Parathyroid adenoma (tissue), 2 donors: ENCODE results near the gene ZC3H7B.

ENCODE experiments used
- H2AFZ ChIP-seq: fragments of 300-600 bp; sonication (generic); one replicate; pipeline ENCODE4 v1.7.0; 2017; ENCODE audit warnings: antibody characterized with exemption, mild to moderate bottlenecking
- H3K27ac ChIP-seq: fragments of 300-600 bp; sonication (generic); one replicate; pipeline ENCODE4 v1.7.0; 2017
- H3K27me3 ChIP-seq: fragments of 300-600 bp; sonication (generic); one replicate; pipeline ENCODE4 v1.7.0; 2017; ENCODE audit warnings: low read length; ENCODE audit not compliant: control insufficient read depth, insufficient read depth
- H3K36me3 ChIP-seq: fragments of 300-600 bp; sonication (generic); one replicate; pipeline ENCODE4 v1.7.0; 2017; ENCODE audit warnings: low read length; ENCODE audit not compliant: control insufficient read depth, insufficient read depth
- H3K4me1 ChIP-seq: fragments of 300-600 bp; sonication (generic); one replicate; pipeline ENCODE4 v1.7.0; 2017; ENCODE audit warnings: control low read depth
- H3K4me2 ChIP-seq: fragments of 300-600 bp; sonication (generic); one replicate; pipeline ENCODE4 v1.7.0; 2017; ENCODE audit warnings: low read length
- H3K4me3 ChIP-seq: fragments of 300-600 bp; sonication (generic); one replicate; pipeline ENCODE4 v1.7.0; 2017; ENCODE audit warnings: low read depth, low read length
- H3K79me2 ChIP-seq: fragments of 300-600 bp; sonication (generic); one replicate; pipeline ENCODE4 v1.7.0; 2017; ENCODE audit warnings: control low read depth
- H3K9ac ChIP-seq: fragments of 300-600 bp; sonication (generic); one replicate; pipeline ENCODE4 v1.7.0; 2017; ENCODE audit warnings: mild to moderate bottlenecking
- H3K9me3 ChIP-seq: fragments of 300-600 bp; sonication (generic); one replicate; pipeline ENCODE4 v1.7.0; 2017; ENCODE audit warnings: low read length; ENCODE audit not compliant: control insufficient read depth
- CTCF ChIP-seq: fragments of 300-600 bp; sonication (generic); IDR thresholded peaks from one replicate; pipeline ENCODE4 v1.7.0; 2017; ENCODE audit warnings: antibody characterized with exemption, mild to moderate bottlenecking
- donor health status: primary hyperparathyroidism.

ZC3H7B gene

GRCh38 chr22:41310336-41310735 lies 9.0 kb downstream of the ZC3H7B start:
- Histone ChIP-seq H2AFZ (no peak overlapping the region), H3K27me3 (no peaks in the 10 kb centered on the region), H3K79me2 (peaks cover 10% of the 10 kb centered on the region), H3K27ac (no peak overlapping the region), H3K4me3 (no peak overlapping the region), H3K36me3 (no peaks in the 10 kb centered on the region), H3K4me2 (no peak overlapping the region), H3K9me3 (no peaks in the 10 kb centered on the region), H3K4me1 (peaks cover 5% of the 10 kb centered on the region), H3K9ac (no peak overlapping the region)
- no peak for TF ChIP-seq CTCF

GRCh38 chr22:41311487-41311886 lies 10.2 kb downstream of the ZC3H7B start:
- Histone ChIP-seq H3K27ac (no peak overlapping the region), H3K79me2 (peaks cover 12% of the 10 kb centered on the region), H3K9me3 (no peaks in the 10 kb centered on the region), H3K4me1 (peaks cover 5% of the 10 kb centered on the region), H3K4me2 (no peak overlapping the region), H3K27me3 (no peaks in the 10 kb centered on the region), H3K4me3 (no peak overlapping the region), H2AFZ (no peak overlapping the region), H3K36me3 (no peaks in the 10 kb centered on the region), H3K9ac (no peak overlapping the region)
- TF ChIP-seq CTCF: no peak

- no peak overlapping the region for H3K9ac ChIP-seq
- no peaks in the 10 kb centered on the region for H3K9me3 ChIP-seq
- peaks cover 19% of the 10 kb centered on the region for H3K79me2 ChIP-seq
- H3K36me3 ChIP-seq: no peaks in the 10 kb centered on the region
- H3K27me3 ChIP-seq: no peaks in the 10 kb centered on the region
- H3K27ac ChIP-seq: no peak overlapping the region
- no peaks in the 10 kb centered on the region for H3K4me1 ChIP-seq
- no peak for TF ChIP-seq CTCF
- H3K4me3 ChIP-seq: no peak overlapping the region
- no peak overlapping the region for H2AFZ ChIP-seq
- H3K4me2 ChIP-seq: no peak overlapping the region
Measured at GRCh38 chr22:41314821-41315220, 13.5 kb downstream of the ZC3H7B start.

GRCh38 chr22:41315586-41315985 lies 14.3 kb downstream of the ZC3H7B start:
- TF ChIP-seq CTCF: no peak
- Histone ChIP-seq H3K4me3 (no peak overlapping the region), H3K9ac (no peak overlapping the region), H3K27me3 (no peaks in the 10 kb centered on the region), H3K27ac (no peak overlapping the region), H3K36me3 (no peaks in the 10 kb centered on the region), H2AFZ (no peak overlapping the region), H3K9me3 (no peaks in the 10 kb centered on the region), H3K4me2 (no peak overlapping the region), H3K79me2 (peaks cover 17% of the 10 kb centered on the region), H3K4me1 (no peaks in the 10 kb centered on the region)

GRCh38 chr22:41320416-41321240 lies 19.3 kb downstream of the ZC3H7B start:
- Histone ChIP-seq H3K27me3 (no peaks in the 10 kb centered on the region), H3K4me3 (no peak overlapping the region), H3K4me2 (no peak overlapping the region), H3K4me1 (no peaks in the 10 kb centered on the region), H3K36me3 (no peaks in the 10 kb centered on the region), H2AFZ (no peak overlapping the region), H3K27ac (no peak overlapping the region), H3K79me2 (peaks cover 12% of the 10 kb centered on the region), H3K9ac (no peak overlapping the region), H3K9me3 (no peaks in the 10 kb centered on the region)
- no peak for TF ChIP-seq CTCF
